ENCODE measurements around the gene PAK5.

The PAK5 gene

GRCh38 chr20:9501473-9501872 is 337.4 kb downstream of the PAK5 start:
- no peak for TF ChIP-seq POLR2AphosphoS5 (IDR thresholded peaks at IDR 0.05; ENCODE audit: low read depth, low read length)
- no peak for TF ChIP-seq FOXP2 (optimal IDR thresholded peaks at IDR 0.05; ENCODE audit: borderline replicate concordance, extremely low read depth, extremely low read length, insufficient read depth)
- TF ChIP-seq SIN3A (IDR thresholded peaks at IDR 0.05; ENCODE audit: borderline replicate concordance, insufficient read depth, low read length), result no peak
- TF ChIP-seq REST (IDR thresholded peaks at IDR 0.05; ENCODE audit: insufficient read depth in 1 of 2, low read depth in 2 of 2, low read length in 2 of 2), result no peak
- TF ChIP-seq TAF1 (IDR thresholded peaks at IDR 0.05; ENCODE audit: borderline replicate concordance, insufficient read depth, low read length), result no peak

- TF ChIP-seq POLR2AphosphoS5 (IDR thresholded peaks at IDR 0.05; ENCODE audit: low read depth, low read length), result no peak
- TF ChIP-seq TAF1 (IDR thresholded peaks at IDR 0.05; ENCODE audit: borderline replicate concordance, insufficient read depth, low read length), result no peak
- TF ChIP-seq SIN3A (IDR thresholded peaks at IDR 0.05; ENCODE audit: borderline replicate concordance, insufficient read depth, low read length), result no peak
- no peak for TF ChIP-seq REST (IDR thresholded peaks at IDR 0.05; ENCODE audit: insufficient read depth in 1 of 2, low read depth in 2 of 2, low read length in 2 of 2)
- TF ChIP-seq FOXP2 (optimal IDR thresholded peaks at IDR 0.05; ENCODE audit: borderline replicate concordance, extremely low read depth, extremely low read length, insufficient read depth), result no peak
These were observed 338.8 kb downstream of the PAK5 start for GRCh38 chr20:9500121-9500520.

GRCh38 chr20:9499126-9499899 is 339.6 kb downstream of the PAK5 start:
- TF ChIP-seq FOXP2 (optimal IDR thresholded peaks at IDR 0.05; ENCODE audit: borderline replicate concordance, extremely low read depth, extremely low read length, insufficient read depth), result no peak
- no peak for TF ChIP-seq TAF1 (IDR thresholded peaks at IDR 0.05; ENCODE audit: borderline replicate concordance, insufficient read depth, low read length)
- TF ChIP-seq SIN3A (IDR thresholded peaks at IDR 0.05; ENCODE audit: borderline replicate concordance, insufficient read depth, low read length), result no peak
- TF ChIP-seq REST (IDR thresholded peaks at IDR 0.05; ENCODE audit: insufficient read depth in 1 of 2, low read depth in 2 of 2, low read length in 2 of 2), result no peak
- TF ChIP-seq POLR2AphosphoS5 (IDR thresholded peaks at IDR 0.05; ENCODE audit: low read depth, low read length), result no peak

- TF ChIP-seq SIN3A (IDR thresholded peaks at IDR 0.05; ENCODE audit: borderline replicate concordance, insufficient read depth, low read length) (no peak), POLR2AphosphoS5 (IDR thresholded peaks at IDR 0.05; ENCODE audit: low read depth, low read length) (no peak), FOXP2 (optimal IDR thresholded peaks at IDR 0.05; ENCODE audit: borderline replicate concordance, extremely low read depth, extremely low read length, insufficient read depth) (no peak), REST (IDR thresholded peaks at IDR 0.05; ENCODE audit: insufficient read depth in 1 of 2, low read depth in 2 of 2, low read length in 2 of 2) (no peak), TAF1 (IDR thresholded peaks at IDR 0.05; ENCODE audit: borderline replicate concordance, insufficient read depth, low read length) (no peak)
These were observed 340.6 kb downstream of the PAK5 start for GRCh38 chr20:9498322-9498721.

Measured in PFSK-1 (cell line).